ENCODE data around the gene ZNF48. TPM values are rescaled to one million over a fixed set of nuclear protein-coding genes. Genes with fewer than 3 reads are reported as not detected.

Gene ZNF48
- total and polyA plus RNA-seq, 5 experiments from 2014 or later, result 6.1 to 14.3 (median 11.7) TPM

DNA sequence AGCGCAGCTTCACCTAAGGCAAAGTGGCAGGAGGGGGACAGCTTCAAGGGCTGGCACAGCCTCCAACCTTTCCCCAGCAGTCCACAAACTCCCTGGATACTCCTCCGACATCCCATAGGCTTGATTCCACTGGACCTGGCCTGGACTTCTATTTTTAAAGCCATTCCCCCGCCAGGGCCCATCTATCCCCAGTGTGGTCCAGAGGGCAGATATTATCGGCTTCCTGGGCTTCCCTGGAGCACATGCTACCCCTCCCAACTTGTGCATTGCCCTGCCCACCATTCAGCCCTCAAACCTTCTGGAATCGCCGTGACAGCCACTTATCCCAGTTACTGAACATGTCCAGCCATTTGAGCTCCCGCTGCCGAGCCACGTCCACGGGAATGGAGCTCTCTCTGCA, 30.0 kb upstream of the ZNF48 start:
- POLR2A ChIA-PET, result interaction anchor here (0.8 to 1.2 kb wide), 6 partner anchors 11 to 42 kb away, joined by 3 to 11 read pairs (median 3); partner anchors contain the start of genes CD2BP2, SEPTIN1, ZNF48 and ZNF771
- Mint-ChIP-seq H3K36me3 (peaks cover 0 to 54% (median 8%) of the 10 kb centered on the region in 3 donors), H3K27me3 (no peaks in the 10 kb centered on the region), H3K4me3 (peak overlapping the region in 1 of 10 donors; percentile 51), H3K27ac (peak overlapping the region in 3 of 10 donors; percentile 7 to 71 (median 23)), H3K4me1 (peaks cover 33 to 45% (median 38%) of the 10 kb centered on the region in 4 donors), H3K9me3 (no peaks in the 10 kb centered on the region)
- ATAC-seq (no peak), DNase-seq (no peak)

GRCh38 chr16:30366511-30366910, 28.7 kb upstream of the ZNF48 start:
- ATAC-seq, result no peak
- Mint-ChIP-seq H3K27ac (peak overlapping the region in 6 of 10 donors; percentile 31 to 81 (median 60)), H3K36me3 (peaks cover 0 to 47% (median 4%) of the 10 kb centered on the region in 3 donors), H3K4me3 (peak overlapping the region in 7 of 10 donors; percentile 79 to 92 (median 85)), H3K27me3 (no peaks in the 10 kb centered on the region), H3K4me1 (peaks cover 31 to 51% (median 45%) of the 10 kb centered on the region in 4 donors), H3K9me3 (no peaks in the 10 kb centered on the region)
- no peak for DNase-seq
- POLR2A ChIA-PET, result interaction anchor here (1.0 to 5.9 kb wide), 3 partner anchors 12 kb away, joined by 4 to 48 read pairs (median 9); partner anchors contain the start of gene CD2BP2

DNA sequence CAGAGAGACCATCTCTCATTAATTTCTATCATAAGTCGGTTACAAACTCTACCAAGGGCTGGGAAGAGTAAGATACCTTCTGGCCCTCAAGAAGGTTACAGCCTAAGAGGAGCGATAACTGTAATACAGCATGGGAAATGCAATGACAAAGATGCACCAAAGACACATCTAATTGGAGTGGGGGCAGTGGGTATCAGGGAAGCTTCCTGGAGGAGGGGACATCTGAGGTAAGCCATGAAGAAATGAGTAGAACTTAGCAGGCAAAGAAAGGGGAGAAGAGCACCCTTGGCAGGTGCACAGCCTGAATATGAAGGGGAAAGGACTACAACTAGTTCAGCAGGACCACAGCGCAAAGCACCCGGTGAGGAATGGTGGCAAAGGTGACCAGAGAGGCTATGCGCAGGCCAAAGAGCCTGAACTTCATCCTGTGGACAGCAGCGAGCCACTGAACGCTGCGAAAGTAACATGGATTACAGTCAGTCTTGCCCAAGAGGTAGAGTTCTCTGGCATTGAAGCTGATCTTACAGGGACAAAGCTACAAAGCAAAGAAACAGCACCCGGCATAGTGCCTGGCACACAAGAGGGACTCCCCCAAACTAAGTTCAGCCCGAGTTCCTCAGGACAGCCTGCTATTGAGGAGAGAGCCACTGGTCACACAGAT, 27.7 kb upstream of the ZNF48 start:
- Mint-ChIP-seq H3K4me3 (peak overlapping the region; percentile 79 to 92 (median 87)), H3K4me1 (peaks cover 35 to 57% (median 51%) of the 10 kb centered on the region in 4 donors), H3K9me3 (no peaks in the 10 kb centered on the region), H3K27ac (peak overlapping the region in 9 of 10 donors; percentile 49 to 90 (median 81)), H3K27me3 (no peaks in the 10 kb centered on the region), H3K36me3 (peaks cover 0 to 44% (median 4%) of the 10 kb centered on the region in 3 donors)
- ATAC-seq (no peak), DNase-seq (no peak)
- POLR2A ChIA-PET, result interaction anchor here (1.7 to 5.9 kb wide), 2 partner anchors 11 to 13 kb away, joined by 9 to 48 read pairs; partner anchors contain the start of gene CD2BP2

- peak overlapping the region; percentile 49 to 90 (median 80) for H3K27ac Mint-ChIP-seq
- H3K27me3 Mint-ChIP-seq, result no peaks in the 10 kb centered on the region
- no peak for ATAC-seq
- peak overlapping the region; percentile 79 to 92 (median 87) for H3K4me3 Mint-ChIP-seq
- POLR2A ChIA-PET, result interaction anchor here (1.2 to 5.9 kb wide), 12 partner anchors 10 to 184 kb away, joined by 4 to 52 read pairs (median 8); partner anchors contain the start of genes CD2BP2, SEPTIN1, ZNF48 and ZNF771
- H3K9me3 Mint-ChIP-seq, result no peaks in the 10 kb centered on the region
- H3K36me3 Mint-ChIP-seq, result peaks cover 0 to 38% (median 2%) of the 10 kb centered on the region in 3 donors
- DNase-seq, result no peak
- H3K4me1 Mint-ChIP-seq, result peaks cover 35 to 60% (median 53%) of the 10 kb centered on the region in 4 donors
Measured at GRCh38 chr16:30368122-30368791, 27.0 kb upstream of the ZNF48 start.

GRCh38 chr16:30368792-30369090, 26.5 kb upstream of the ZNF48 start:
- no peak for DNase-seq
- H3K27me3 Mint-ChIP-seq, result no peaks in the 10 kb centered on the region
- H3K4me3 Mint-ChIP-seq, result peak overlapping the region; percentile 79 to 92 (median 87)
- H3K4me1 Mint-ChIP-seq, result peaks cover 34 to 60% (median 53%) of the 10 kb centered on the region in 4 donors
- H3K36me3 Mint-ChIP-seq, result peaks cover 0 to 33% (median 2%) of the 10 kb centered on the region in 3 donors
- POLR2A ChIA-PET, result interaction anchor here (0.6 to 5.9 kb wide), 15 partner anchors 9 to 189 kb away, joined by 3 to 52 read pairs (median 7); partner anchors contain the start of genes CD2BP2, SEPTIN1, ZNF48 and ZNF771
- H3K9me3 Mint-ChIP-seq, result no peaks in the 10 kb centered on the region
- no peak for ATAC-seq
- H3K27ac Mint-ChIP-seq, result peak overlapping the region; percentile 49 to 90 (median 84)

- Mint-ChIP-seq H3K27ac (peak overlapping the region in 9 of 10 donors; percentile 49 to 90 (median 86)), H3K9me3 (no peaks in the 10 kb centered on the region), H3K36me3 (peaks cover 0 to 27% (median 2%) of the 10 kb centered on the region in 3 donors), H3K4me3 (peak overlapping the region; percentile 79 to 92 (median 87)), H3K4me1 (peaks cover 34 to 58% (median 53%) of the 10 kb centered on the region in 4 donors), H3K27me3 (no peaks in the 10 kb centered on the region)
- ATAC-seq (no peak), DNase-seq (no peak)
- POLR2A ChIA-PET, result interaction anchor here (0.6 to 5.9 kb wide), 16 partner anchors 8 to 189 kb away, joined by 3 to 52 read pairs (median 6); partner anchors contain the start of genes CD2BP2, SEPTIN1, ZNF48 and ZNF771
Measured at GRCh38 chr16:30369091-30369937, 25.9 kb upstream of the ZNF48 start.

DNA sequence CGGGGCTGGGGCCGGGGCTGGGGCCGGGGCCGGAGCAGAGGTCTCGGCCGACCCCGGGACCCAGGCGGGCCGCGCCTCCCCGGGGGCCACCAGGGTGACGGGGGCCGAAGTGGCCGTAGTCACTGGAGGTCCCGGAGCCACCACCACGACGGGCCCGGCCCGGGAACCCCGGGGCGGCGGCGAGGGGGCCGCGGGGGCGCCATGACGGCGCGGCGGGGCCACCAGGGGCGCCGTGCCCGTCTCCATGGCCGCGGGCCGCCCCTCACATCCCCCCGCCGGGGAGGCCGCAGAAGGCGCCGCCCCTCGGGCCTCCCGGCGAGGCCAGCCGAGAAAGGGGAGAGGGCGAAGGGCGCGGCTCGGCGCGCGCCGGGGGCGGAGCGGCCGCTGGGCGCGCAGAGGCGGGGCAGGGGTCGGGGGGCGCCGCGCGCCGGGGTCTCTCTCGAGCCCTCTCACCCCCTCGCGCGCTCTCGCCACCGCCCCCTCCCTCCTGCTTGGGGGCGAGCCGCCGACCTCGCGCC, 25.2 kb upstream of the ZNF48 start:
- ATAC-seq (peak; percentile 3 to 26), DNase-seq (no peak)
- POLR2A ChIA-PET, result interaction anchor here (1.1 to 5.9 kb wide), 19 partner anchors 8 to 279 kb away, joined by 3 to 58 read pairs (median 8); partner anchors contain the start of genes CD2BP2, DCTPP1, SEPTIN1 and TBX6
- Mint-ChIP-seq H3K36me3 (peaks cover 0 to 20% (median 2%) of the 10 kb centered on the region in 3 donors), H3K27me3 (no peaks in the 10 kb centered on the region), H3K4me1 (peaks cover 34 to 59% (median 52%) of the 10 kb centered on the region in 4 donors), H3K4me3 (peak overlapping the region; percentile 75 to 89 (median 84)), H3K9me3 (no peaks in the 10 kb centered on the region), H3K27ac (peak overlapping the region in 6 of 10 donors; percentile 87 to 97 (median 95))

- ATAC-seq, result peak; percentile 81 to 87
- POLR2A ChIA-PET, result interaction anchor here (0.5 to 5.9 kb wide), 28 partner anchors 9 to 703 kb away, joined by 3 to 58 read pairs (median 6); partner anchors contain the start of genes ALDOA, CD2BP2, CORO1A and DCTPP1
- H3K27ac Mint-ChIP-seq, result peak within 1 kb of the TSS; percentile 87 to 97 (median 93)
- no peaks in the 10 kb centered on the region for H3K9me3 Mint-ChIP-seq
- H3K4me3 Mint-ChIP-seq, result peak within 1 kb of the TSS; percentile 79 to 92 (median 88)
- peaks cover 0 to 14% (median 2%) of the 10 kb centered on the region in 3 donors for H3K36me3 Mint-ChIP-seq
- no peaks in the 10 kb centered on the region for H3K27me3 Mint-ChIP-seq
- peaks cover 30 to 56% (median 49%) of the 10 kb centered on the region in 4 donors for H3K4me1 Mint-ChIP-seq
- DNase-seq, result peak; percentile 90 to 100 (median 99)
Measured at GRCh38 chr16:30370456-30371247, 24.6 kb upstream of the ZNF48 start, which contains the start of gene TBC1D10B. Gene TBC1D10B, minus strand, starts transcription at chr16:30370494. Its CDS starts 311 bp downstream, at chr16:30370183.

DNA sequence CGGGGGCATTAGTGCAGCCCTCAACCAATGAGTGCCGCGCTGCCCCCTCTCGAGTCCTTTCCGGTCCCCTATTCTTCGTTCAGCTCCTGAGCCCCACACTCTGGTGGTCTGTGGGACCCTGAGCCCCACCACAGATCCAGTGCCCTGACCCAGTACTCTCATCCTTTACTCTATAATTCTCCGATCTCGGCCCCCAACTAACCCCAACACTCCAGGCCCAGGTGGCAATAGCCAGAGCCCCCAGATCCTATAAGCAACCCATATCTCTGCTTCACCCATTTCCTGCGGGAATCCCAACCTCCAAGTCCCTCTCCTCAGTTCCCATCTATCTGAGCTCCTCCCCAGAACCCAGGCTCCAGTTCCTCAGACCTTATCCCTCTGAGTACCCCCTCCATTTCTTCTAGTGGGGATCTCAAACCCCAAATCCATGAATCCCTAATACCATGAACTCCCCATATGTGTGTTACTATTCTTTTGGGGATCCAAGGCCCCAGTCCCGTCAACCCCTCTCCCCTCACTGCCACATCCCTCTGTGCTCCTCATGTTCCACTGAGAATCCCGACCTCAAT, 23.9 kb upstream of the ZNF48 start:
- Mint-ChIP-seq H3K36me3 (peaks cover 0 to 10% (median 2%) of the 10 kb centered on the region in 3 donors), H3K27me3 (no peaks in the 10 kb centered on the region), H3K4me1 (peaks cover 30 to 55% (median 47%) of the 10 kb centered on the region in 4 donors), H3K9me3 (no peaks in the 10 kb centered on the region), H3K4me3 (peak overlapping the region; percentile 70 to 89 (median 84)), H3K27ac (peak overlapping the region; percentile 15 to 97 (median 93))
- DNase-seq (no peak), ATAC-seq (no peak)
- POLR2A ChIA-PET, result interaction anchor here (0.9 to 5.9 kb wide), 26 partner anchors 9 to 703 kb away, joined by 3 to 58 read pairs (median 7); partner anchors contain the start of genes ALDOA, CD2BP2, CORO1A and DCTPP1

DNA sequence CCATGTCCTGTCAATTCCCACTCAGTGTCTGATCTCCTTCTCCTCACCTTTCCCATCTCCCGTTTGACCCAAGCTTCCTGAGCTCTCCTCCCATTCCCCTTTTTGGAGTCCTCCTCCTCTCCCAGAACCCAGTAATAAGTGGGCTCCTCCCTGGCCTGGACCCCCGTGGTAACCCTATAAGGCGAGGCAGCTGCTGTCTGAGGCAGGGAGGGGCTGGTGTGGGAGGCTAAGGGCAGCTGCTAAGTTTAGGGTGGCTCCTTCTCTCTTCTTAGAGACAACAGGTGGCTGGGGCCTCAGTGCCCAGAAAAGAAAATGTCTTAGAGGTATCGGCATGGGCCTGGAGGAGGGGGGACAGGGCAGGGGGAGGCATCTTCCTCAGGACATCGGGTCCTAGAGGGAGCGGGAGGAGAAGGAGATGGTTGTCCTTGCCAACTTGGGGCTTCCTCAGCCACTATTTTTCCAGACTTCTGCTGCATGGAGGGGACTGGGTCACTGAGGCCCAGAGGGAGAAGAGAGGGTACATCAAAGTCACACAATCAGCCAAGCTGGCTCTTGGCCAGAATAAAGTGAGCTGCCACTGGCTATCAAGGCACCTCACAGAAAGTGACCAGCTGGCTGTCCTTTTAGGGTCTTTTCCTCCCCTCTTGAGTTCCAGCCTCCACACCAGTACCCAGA, 23.0 kb upstream of the ZNF48 start:
- H3K4me3 Mint-ChIP-seq, result peak overlapping the region; percentile 70 to 89 (median 80)
- no peak for ATAC-seq
- no peaks in the 10 kb centered on the region for H3K27me3 Mint-ChIP-seq
- peak overlapping the region; percentile 77 to 97 (median 93) for H3K27ac Mint-ChIP-seq
- H3K36me3 Mint-ChIP-seq, result peaks cover 0 to 2% (median 0%) of the 10 kb centered on the region in 3 donors
- peaks cover 25 to 55% (median 44%) of the 10 kb centered on the region in 4 donors for H3K4me1 Mint-ChIP-seq
- DNase-seq, result no peak
- POLR2A ChIA-PET, result interaction anchor here (0.9 to 5.9 kb wide), 12 partner anchors 11 to 276 kb away, joined by 3 to 58 read pairs (median 12); partner anchors contain the start of genes CD2BP2, CORO1A, SEPTIN1 and YPEL3
- H3K9me3 Mint-ChIP-seq, result no peaks in the 10 kb centered on the region
